Suppressor macrophage treated with lipopolysaccharide for 1 hour (primary cell): ENCODE results near the gene SLC25A34.

Experiments used
- DNase-seq, 3 donors: peaks; one replicate each; pipeline ENCODE4 v3.0.0-alpha.2; 2020 to 2022

Gene SLC25A34

DNA sequence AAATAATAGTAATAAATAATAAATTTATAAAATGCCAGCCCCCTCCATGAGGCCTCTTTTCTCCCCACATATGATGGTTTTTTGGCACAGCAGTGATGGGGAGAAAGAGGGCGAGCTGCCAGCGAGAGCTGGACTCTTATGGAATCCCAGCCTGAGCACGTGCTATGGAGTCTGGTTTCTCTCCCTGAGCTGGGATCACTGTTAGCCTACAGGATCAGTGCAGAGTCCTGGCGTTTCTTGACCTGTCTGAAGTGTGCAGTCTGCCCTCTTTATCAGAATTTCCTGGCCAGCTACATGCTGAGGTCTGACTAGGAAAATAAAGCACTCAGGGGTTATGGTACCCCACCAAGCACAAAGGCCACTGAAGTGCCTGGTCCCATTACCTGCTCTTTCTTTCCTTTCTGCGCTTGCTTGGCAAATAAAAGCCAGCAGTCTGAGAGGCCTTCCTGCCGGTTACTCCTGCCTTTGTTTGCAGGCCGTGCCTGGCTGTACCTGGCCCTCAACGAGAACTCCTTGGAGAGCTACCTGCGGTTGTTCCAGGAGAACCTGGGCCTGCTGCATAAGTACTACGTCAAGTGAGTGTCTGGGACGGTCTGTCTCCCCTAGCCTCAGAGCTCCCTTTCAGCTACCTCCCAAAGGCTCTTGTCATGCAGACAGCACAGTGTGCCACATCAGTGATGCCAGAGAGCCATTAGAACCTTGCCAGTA is 18.5 kb upstream of the SLC25A34 start:
- DNase-seq = no peak

GRCh38 chr1:15718199-15718601 is 17.9 kb upstream of the SLC25A34 start:
- no peak for DNase-seq

DNA sequence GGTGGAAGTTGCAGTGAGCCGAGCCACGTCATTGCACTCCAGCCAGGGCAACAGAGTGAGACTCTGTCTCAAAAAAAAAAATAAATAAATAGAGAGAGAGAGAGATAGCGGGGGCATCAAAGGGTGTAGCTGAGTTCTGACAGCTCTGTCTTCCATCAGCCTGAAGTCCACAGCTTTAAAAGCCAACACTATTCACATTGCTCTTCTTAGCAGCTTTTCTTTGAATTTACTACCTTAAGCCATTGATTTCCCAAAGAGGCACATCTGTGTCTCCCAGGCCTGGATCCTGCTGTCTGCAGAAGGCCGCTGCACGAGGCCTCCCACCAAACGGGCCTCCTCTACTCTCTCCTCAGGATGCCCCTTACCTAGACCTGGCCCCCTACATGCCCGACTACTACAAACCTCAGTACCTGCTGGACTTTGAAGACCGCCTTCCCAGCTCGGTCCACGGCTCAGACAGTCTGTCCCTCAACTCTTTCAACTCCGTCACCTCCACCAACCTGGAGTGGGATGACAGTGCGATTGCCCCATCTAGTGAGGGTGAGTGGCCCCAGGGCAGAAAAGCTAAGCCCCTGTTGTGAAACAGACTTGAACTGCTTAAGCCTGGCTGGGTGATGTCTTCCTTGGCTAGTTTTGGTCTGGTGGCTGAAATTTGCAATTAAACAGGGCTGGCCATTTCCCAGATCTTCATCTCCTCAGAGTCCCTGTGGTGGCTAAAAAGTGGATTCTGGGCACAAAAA is 16.5 kb upstream of the SLC25A34 start:
- no peak for DNase-seq

GRCh38 chr1:15720861-15721260 is 15.2 kb upstream of the SLC25A34 start:
- no peak for DNase-seq

- no peak for DNase-seq
Measured at GRCh38 chr1:15722411-15722810, 13.6 kb upstream of the SLC25A34 start.

DNA sequence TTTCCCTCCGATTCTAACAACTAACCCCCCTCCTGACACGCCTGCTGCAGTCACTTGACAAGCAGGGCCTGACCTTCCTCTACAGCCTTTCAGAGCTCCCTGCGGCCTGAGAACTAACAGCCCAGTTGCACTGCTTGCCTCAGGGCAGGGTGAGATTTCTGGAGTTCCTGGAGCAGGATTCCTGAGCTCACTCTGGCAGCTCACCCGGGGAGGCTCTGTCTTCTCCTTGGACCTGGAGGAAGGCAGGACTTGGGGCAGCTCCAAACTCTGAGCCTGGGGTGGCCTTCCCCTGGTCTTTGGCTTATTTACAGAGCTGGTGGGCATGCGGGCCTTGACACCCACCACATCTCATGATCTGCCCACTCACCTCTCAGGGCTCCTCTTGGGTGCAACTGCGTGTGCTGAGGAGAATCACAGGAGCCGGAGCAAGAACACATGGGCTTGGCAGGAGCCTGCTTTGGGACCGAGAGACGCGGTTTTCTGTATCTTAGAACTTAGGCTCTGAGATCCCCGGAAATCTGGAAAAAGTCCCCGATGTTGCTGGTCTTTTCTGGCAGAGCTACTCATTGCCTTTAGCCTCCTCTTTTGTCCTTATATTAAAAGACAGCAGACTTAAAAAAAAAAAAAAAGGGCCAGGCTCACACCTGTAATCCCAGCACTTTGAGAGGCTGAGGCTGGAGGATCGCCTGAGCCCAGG is 13.1 kb upstream of the SLC25A34 start:
- no peak for DNase-seq

DNA sequence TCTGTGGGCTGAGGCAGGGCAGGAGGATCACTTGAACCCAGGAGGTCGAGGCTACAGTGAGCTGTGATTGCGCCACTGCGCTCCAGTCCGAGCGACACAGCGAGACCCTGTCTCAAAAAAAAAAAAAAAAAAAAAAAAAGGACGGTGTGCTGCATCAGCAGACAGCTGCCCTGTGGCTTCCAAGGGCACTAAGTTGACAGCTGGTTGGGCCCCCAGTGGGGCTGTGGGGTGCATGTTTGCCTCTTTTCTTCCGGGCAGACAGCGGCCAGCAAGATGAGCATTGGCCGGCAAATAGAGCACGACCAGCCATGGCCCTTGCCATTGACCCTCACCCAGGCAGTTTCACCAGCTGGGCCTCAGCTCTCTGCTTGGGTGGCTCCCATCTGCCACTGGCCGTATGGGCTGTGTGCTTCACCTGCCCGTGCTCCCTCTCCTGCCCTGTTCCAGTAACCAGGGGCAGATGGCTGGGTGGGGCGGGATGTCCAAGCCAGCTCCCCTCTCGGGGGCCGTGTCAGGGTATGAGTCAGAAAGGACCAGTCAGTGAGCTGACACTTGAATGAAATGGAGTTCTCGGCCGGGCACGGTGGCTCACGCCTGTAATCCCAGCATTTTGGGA is 12.3 kb upstream of the SLC25A34 start:
- no peak for DNase-seq

DNA sequence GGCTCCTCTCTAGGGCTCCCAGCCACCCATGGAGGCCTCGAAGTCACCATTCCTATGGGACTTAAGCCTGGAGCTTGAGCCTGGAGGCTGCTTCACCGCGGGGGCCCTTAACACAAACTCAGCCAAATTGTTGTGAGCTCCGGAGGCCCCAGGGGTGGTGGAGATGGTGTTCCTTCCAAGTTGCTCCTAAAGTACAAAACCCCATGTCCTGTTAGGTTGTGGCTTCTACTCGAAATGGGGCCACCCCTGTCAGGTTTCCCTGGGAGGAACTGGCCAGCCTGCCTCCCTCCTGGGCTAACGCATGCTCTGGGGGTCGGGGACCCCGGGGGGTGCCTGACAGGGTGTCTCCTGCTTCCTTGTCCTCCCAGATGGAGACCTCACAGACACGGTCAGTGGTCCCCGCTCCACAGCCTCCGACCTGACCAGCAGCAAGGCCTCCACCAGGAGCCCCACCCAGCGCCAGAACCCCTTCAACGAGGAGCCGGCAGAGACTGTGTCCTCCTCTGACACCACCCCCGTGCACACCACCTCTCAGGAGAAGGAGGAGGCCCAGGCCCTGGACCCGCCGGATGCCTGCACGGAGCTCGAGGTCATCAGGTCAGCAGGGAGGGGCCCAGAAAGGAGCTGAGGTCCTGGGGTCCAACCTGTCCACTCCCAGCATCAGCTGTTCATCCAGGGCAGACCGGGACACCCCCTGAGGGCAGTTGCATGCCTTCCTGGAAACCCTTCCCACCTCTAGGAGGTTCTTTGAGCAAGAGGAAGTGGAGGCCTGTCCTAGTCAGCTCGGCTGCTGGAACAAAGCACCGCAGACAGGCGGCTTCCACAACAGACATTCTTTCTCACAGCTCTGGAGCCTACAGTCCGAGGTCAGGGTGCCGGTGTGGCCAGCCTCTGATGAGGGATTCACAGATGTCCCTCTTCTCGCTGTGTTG is 10.8 kb upstream of the SLC25A34 start:
- no peak for DNase-seq

GRCh38 chr1:15726508-15726907 is 9.6 kb upstream of the SLC25A34 start:
- DNase-seq = no peak

DNA sequence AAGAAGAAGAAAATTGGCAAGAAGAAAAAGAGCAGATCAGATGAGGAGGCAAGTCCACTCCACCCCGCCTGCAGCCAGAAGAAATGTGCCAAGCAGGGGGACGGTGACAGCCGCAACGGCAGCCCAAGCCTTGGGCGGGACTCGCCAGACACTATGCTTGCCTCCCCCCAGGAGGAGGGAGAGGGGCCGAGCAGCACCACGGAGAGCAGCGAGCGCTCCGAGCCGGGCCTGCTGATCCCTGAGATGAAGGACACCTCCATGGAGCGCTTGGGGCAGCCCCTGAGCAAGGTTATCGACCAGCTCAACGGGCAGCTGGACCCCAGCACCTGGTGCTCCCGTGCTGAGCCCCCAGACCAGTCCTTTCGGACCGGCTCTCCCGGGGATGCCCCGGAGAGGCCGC is 9.0 kb upstream of the SLC25A34 start:
- no peak for DNase-seq

DNA sequence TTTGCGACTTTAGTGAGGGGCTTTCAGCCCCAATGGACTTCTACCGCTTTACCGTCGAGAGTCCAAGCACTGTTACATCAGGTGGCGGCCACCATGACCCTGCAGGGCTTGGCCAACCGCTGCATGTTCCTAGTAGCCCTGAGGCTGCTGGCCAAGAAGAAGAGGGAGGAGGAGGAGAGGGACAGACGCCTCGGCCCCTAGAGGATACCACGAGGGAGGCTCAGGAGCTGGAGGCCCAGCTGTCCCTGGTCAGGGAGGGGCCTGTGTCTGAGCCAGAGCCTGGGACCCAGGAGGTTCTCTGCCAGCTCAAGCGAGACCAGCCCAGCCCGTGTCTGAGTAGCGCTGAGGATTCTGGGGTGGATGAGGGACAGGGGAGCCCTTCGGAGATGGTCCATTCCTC is 8.6 kb upstream of the SLC25A34 start:
- DNase-seq = no peak

GRCh38 chr1:15727866-15728534 is 8.1 kb upstream of the SLC25A34 start:
- DNase-seq = no peak

GRCh38 chr1:15728937-15729657 is 7.0 kb upstream of the SLC25A34 start:
- no peak for DNase-seq

DNA sequence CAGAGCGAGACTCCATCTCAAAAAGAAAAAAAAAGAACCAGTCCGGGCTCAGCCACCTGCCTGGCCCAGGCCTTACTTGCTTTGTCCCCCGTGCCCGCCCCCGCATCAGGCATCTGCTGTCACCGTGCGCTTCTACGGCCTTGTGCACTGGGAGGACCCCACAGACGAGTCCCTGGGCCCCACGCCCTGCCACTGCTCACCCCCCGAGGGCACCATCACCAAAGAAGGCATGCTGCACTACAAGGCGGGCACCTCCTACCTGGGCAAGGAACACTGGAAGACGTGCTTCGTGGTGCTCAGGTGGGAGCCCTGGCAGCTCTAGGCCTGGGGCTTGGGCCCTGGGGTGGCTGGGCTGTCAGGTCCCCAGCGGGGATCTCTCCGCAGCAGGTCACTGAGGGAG is 5.6 kb upstream of the SLC25A34 start:
- DNase-seq = no peak

DNA sequence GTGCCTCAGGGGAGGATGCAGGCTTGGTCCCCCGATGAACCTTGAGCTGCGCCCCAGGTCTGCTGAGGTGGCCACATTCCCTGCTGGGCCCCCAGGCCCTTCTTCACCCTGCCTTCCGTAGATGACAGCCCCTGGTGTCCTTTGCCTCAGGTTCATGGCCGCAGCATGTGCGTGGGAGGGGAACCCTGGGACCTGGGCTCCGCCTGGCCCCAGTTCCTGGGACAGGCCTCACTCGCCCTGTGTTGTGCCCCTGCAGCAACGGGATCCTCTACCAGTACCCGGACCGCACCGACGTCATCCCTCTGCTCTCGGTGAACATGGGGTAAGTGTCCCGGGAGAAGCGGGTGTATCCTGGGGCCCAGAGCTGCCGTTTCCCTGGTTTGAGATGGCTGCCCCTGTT is 5.1 kb upstream of the SLC25A34 start:
- DNase-seq = no peak

GRCh38 chr1:15731735-15732685 is 4.0 kb upstream of the SLC25A34 start:
- DNase-seq = no peak

DNA sequence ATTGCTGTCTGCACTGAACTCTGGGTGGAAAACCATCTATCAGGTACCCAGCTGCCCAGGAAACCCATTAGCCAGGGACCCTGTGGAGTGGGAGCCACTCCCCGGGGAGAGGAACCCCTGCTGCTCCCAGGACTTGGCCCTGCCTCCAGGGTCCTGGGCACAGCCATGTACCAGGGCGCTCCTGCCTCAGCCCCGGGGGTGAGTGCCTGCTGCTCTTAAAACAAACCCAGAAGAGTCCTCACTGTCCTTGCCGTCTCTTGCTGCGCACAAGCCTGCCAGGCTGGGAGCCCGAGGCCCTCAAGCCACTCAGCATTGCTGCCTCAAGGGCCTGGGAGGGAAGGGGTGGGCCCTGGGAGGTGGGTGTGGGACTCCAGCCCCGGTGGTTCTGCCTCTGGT is 3.4 kb upstream of the SLC25A34 start:
- DNase-seq = no peak

GRCh38 chr1:15733218-15733725 is 2.8 kb upstream of the SLC25A34 start:
- no peak for DNase-seq

DNA sequence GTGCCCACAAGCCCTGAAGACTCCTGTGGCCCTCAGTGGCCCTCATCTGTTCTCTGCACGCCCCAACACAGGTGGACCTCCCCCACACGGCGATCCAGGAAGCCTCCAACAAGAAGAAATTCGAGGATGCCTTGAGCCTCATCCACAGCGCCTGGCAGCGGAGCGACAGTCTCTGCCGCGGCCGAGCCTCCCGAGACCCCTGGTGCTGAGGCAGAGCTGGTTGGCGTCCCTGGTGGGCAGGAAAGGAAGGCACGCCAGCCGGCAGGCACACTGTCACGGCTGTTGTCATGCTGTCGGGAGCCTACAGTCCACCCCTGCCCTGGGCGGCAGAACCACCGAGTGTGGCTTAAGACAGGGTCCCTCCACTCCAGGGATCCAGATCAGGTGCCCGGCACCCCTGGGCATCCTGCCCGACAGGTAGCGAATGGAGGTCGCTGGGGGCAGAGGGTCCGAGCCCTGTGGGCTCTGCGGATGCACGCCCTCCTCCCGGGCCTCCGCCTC is 2.3 kb upstream of the SLC25A34 start:
- DNase-seq = no peak

- no peak for DNase-seq
Measured at GRCh38 chr1:15734296-15734695, 1.8 kb upstream of the SLC25A34 start.
